Left ventricle myocardium inferior (tissue), 1 donor: ENCODE results near the gene C5orf15. TPM values are rescaled to one million over a fixed set of nuclear protein-coding genes. Genes with fewer than 3 reads are reported as not detected.

Experiments
- DNase-seq: peaks from one replicate; pipeline ENCODE4 v3.0.0-alpha.2; 2020
- H3K27ac ChIP-seq: fragments of 200-600 bp; replicated peaks from 2 replicates; pipeline ENCODE4 v1.8.0; 2021
- H3K27me3 ChIP-seq: fragments of 200-600 bp; 2 replicates; pipeline ENCODE4 v1.8.0; 2021; ENCODE audit warnings: low read depth
- H3K36me3 ChIP-seq: fragments of 200-600 bp; 2 replicates; pipeline ENCODE4 v1.8.0; 2021
- H3K4me1 ChIP-seq: fragments of 200-600 bp; 2 replicates; pipeline ENCODE4 v1.8.0; 2021
- H3K4me3 ChIP-seq: fragments of 200-600 bp; 2 replicates; pipeline ENCODE4 v1.8.0; 2021; ENCODE audit warnings: mild to moderate bottlenecking, moderate library complexity
- H3K9me3 ChIP-seq: fragments of 200-600 bp; replicated peaks from 2 replicates; pipeline ENCODE4 v1.8.0; 2021
- CTCF ChIP-seq: fragments of 200-600 bp; IDR thresholded peaks from 2 replicates; pipeline ENCODE4 v1.8.0; 2021; ENCODE audit warnings: antibody characterized with exemption, mild to moderate bottlenecking, borderline replicate concordance
- intact Hi-C: fragments of 100-400 bp; cut with micrococcal nuclease; formaldehyde crosslinking; loops from one replicate; pipeline ENCODE4 v1.11.0; 2022
- total RNA-seq: library from RNA; stranded (reverse); fragmentation: NEBNext Ultra II Directional; extraction: Animal tissue kit (Norgen Biotek cat#: 25700); gene quantifications from one replicate; pipeline ENCODE4 v1.2.1, GENCODE V29; 2021
- donor health status: DM: no; HTN: yes; CAD: no; lungs with severe emphysema.

C5orf15 gene
- total RNA-seq, 1 donor from 2014 or later: 34.4 TPM

GRCh38 chr5:133909603-133910002 lies 58.8 kb downstream of the C5orf15 start:
- H3K4me1 ChIP-seq: peaks cover 35% of the 10 kb centered on the region
- H3K36me3 ChIP-seq: no peaks in the 10 kb centered on the region
- H3K27me3 ChIP-seq: no peaks in the 10 kb centered on the region
- H3K9me3 ChIP-seq: no peaks in the 10 kb centered on the region
- DNase-seq: no peak
- no peak for TF ChIP-seq CTCF
- no peak overlapping the region for H3K4me3 ChIP-seq
- intact Hi-C loops: no loop called here
- H3K27ac ChIP-seq: no peak overlapping the region

DNA sequence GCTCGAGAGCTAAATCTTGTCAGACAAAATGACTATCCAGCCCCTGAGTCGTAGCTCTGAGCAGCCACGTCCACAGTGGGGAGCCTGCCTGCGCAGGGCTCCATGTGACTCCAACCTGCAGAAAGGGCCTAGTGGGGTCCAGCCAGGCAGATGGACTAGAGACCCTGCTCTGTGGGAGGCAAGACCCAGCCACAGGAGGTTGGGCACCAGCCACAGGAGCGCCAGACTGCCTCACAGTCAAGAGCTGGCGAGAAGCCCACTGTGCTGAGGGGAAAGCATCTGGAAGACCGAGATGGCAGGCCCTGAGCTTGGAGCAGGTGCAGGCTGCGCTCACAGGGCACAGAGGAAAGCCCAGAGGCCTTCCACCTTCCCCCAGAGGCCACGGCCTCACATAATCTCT lies 61.4 kb downstream of the C5orf15 start:
- intact Hi-C loops: no loop called here
- peaks cover 35% of the 10 kb centered on the region for H3K4me1 ChIP-seq
- no peak overlapping the region for H3K27ac ChIP-seq
- H3K9me3 ChIP-seq: no peaks in the 10 kb centered on the region
- no peaks in the 10 kb centered on the region for H3K27me3 ChIP-seq
- peak; percentile 64 for DNase-seq
- no peaks in the 10 kb centered on the region for H3K36me3 ChIP-seq
- no peak for TF ChIP-seq CTCF
- no peak overlapping the region for H3K4me3 ChIP-seq

DNA sequence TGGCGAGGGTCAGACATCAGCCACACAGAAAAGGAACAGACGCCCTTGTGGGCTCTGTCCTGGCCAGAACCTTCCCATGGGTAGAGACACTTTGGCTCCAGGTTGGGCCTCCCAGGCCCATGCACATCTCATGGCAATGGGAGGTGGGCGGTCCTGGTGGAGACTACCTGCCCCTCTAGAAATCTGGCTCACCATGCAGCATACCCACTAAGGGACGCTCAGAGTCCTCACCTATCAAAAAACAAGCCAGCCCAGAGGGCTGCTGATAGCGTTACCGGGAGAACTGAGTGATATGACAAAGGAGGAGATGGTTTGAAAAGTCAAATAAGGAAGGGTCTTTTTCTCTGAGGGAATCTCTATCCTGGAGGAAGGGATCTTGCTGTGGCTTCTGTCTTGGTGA lies 62.1 kb downstream of the C5orf15 start:
- intact Hi-C loops: no loop called here
- no peak overlapping the region for H3K4me3 ChIP-seq
- no peaks in the 10 kb centered on the region for H3K27me3 ChIP-seq
- H3K9me3 ChIP-seq: no peaks in the 10 kb centered on the region
- no peak for TF ChIP-seq CTCF
- H3K36me3 ChIP-seq: no peaks in the 10 kb centered on the region
- DNase-seq: no peak
- no peak overlapping the region for H3K27ac ChIP-seq
- peaks cover 33% of the 10 kb centered on the region for H3K4me1 ChIP-seq

Other genes starting within 250 kb of the C5orf15 start
- 501 TPM for gene VDAC1, start 36.4 kb upstream of the C5orf15 start, total RNA-seq
- 3.0 TPM for gene TCF7, start 146.1 kb upstream of the C5orf15 start, total RNA-seq
- gene SKP1, start 208.3 kb upstream of the C5orf15 start, total RNA-seq: 506 TPM